K562 (cell line): ENCODE results near the gene MAP4K5. TPM values are rescaled to one million over a fixed set of nuclear protein-coding genes. Genes with fewer than 3 reads are reported as not detected.

Experiments used
- ATAC-seq: fragments of 200-7000 bp; cut with Tn5 transposase; 3 replicates; pipeline ENCODE4 v1.9.1; 2020; ENCODE audit warnings: moderate library complexity
- BruUV-seq: library from RNA; stranded (reverse); fragments of 400-500 nt; replicated peaks from 2 replicates; lab custom pipeline; 2021; lab: Mats Ljungman, UMichigan
- CTCF ChIA-PET: fragments of 300-600 bp; formaldehyde crosslinking; extraction: SDS; loops from one replicate; lab custom pipeline; 2021; ENCODE audit warnings: low intra/inter-chr PET ratio; lab: Yijun Ruan, JAX
- POLR2A ChIA-PET: fragments of 300-600, 350-650 bp; sonication (Branson Sonifier 250); formaldehyde crosslinking; extraction: SDS; loops from one replicate; lab custom pipeline; 2021; ENCODE audit warnings: antibody characterized with exemption, inconsistent platforms; lab: Yijun Ruan, JAX
- DNase-seq, 4 experiments: peaks; one replicate each; pipeline versions ENCODE4 v3.0.0 to v3.0.0-alpha.2; 2011 to 2018; ENCODE audit warnings: low spot score in 3 of 4, mixed read lengths in 3 of 4; ENCODE audit errors: extremely low read depth in 1 of 4
- FAIRE-seq: peaks from 2 replicates; lab custom pipeline; 2011; peaks lifted over from hg19 to GRCh38; lab: Jason Lieb, UNC
- H2AFZ ChIP-seq: 2 replicates; pipeline ENCODE4 v1.6.0; 2011; ENCODE audit warnings: low read depth, low read length, control low read depth, inconsistent platforms
- H3K27ac ChIP-seq: fragments of 200-600 bp; 3 replicates; pipeline ENCODE4 v1.8.0; 2011; ENCODE audit warnings: low read depth, mild to moderate bottlenecking, control low read depth, inconsistent platforms, low read length, moderate library complexity, mixed read lengths; ENCODE audit errors: extremely low read depth
- H3K27me3 ChIP-seq, 2 experiments: fragments of 300-600 bp in 1 of 2; 2 replicates in 1 of 2; 3 replicates in 1 of 2; pipeline versions ENCODE4 v1.6.0 to v1.8.0; 2011; ENCODE audit warnings: inconsistent platforms in 2 of 2, low read length in 2 of 2, mild to moderate bottlenecking in 1 of 2, mixed read lengths in 1 of 2, moderate library complexity in 1 of 2; ENCODE audit not compliant: control insufficient read depth in 2 of 2, insufficient read depth in 2 of 2
- H3K36me3 ChIP-seq: fragments of 300-600 bp; 3 replicates; pipeline ENCODE4 v1.8.0; 2011; ENCODE audit warnings: mild to moderate bottlenecking, low read length, inconsistent platforms; ENCODE audit not compliant: control insufficient read depth, insufficient read depth
- H3K4me1 ChIP-seq, 2 experiments: fragments of 200-600 bp in 1 of 2; replicated peaks in 1 of 2; 2 replicates in 1 of 2; 3 replicates in 1 of 2; pipeline versions ENCODE4 v1.5.1 to v1.8.0; 2011; ENCODE audit warnings: inconsistent platforms in 2 of 2, low read length in 2 of 2, mild to moderate bottlenecking in 1 of 2, mixed read lengths in 1 of 2, moderate library complexity in 1 of 2; ENCODE audit not compliant: control insufficient read depth in 2 of 2, insufficient read depth in 2 of 2
- H3K4me2 ChIP-seq: 2 replicates; pipeline ENCODE4 v1.6.1; 2011; ENCODE audit warnings: low read length, control low read depth, inconsistent platforms, mixed read lengths; ENCODE audit not compliant: insufficient read depth
- H3K4me3 ChIP-seq: fragments of 200-600 bp; sonication (generic), shearing (Covaris generic); 2 replicates; pipeline ENCODE4 v1.5.1; 2016; ENCODE audit warnings: control low read depth, inconsistent platforms
- H3K79me2 ChIP-seq: fragments of 200-600 bp; 3 replicates; pipeline ENCODE4 v1.8.0; 2011; ENCODE audit warnings: low read length, inconsistent platforms; ENCODE audit not compliant: control insufficient read depth, insufficient read depth
- H3K9ac ChIP-seq, 2 experiments: 2 replicates each; pipeline versions ENCODE4 v1.6.0 to v1.6.1; 2011; ENCODE audit warnings: low read depth in 2 of 2, low read length in 2 of 2, control low read depth in 1 of 2, inconsistent platforms in 1 of 2, mild to moderate bottlenecking in 1 of 2, mixed read lengths in 1 of 2; ENCODE audit not compliant: insufficient read depth in 1 of 2
- H3K9me1 ChIP-seq: one replicate; pipeline ENCODE4 v1.6.0; 2011; ENCODE audit warnings: inconsistent platforms, mild to moderate bottlenecking, low read length, moderate library complexity; ENCODE audit not compliant: control insufficient read depth, insufficient read depth
- H3K9me3 ChIP-seq: replicated peaks from 2 replicates; pipeline ENCODE4 v1.5.1; 2011; ENCODE audit warnings: low read depth, low read length, inconsistent platforms; ENCODE audit not compliant: control insufficient read depth, insufficient read depth
- H4K20me1 ChIP-seq: replicated peaks from 2 replicates; pipeline ENCODE4 v1.6.1; 2011; ENCODE audit warnings: low read length, inconsistent platforms, mixed read lengths; ENCODE audit not compliant: control insufficient read depth, insufficient read depth
- CREB1 ChIP-seq, 2 experiments: sonication (generic) in 1 of 2; formaldehyde crosslinking in 1 of 2; IDR thresholded peaks; 2 replicates each; pipeline versions ENCODE4 v1.6.1 to v1.8.0; 2012 to 2022; ENCODE audit warnings: inconsistent platforms in 1 of 2, mild to moderate bottlenecking in 1 of 2, missing genetic modification reagents in 1 of 2, moderate library complexity in 1 of 2
- E2F4 ChIP-seq: sonication (generic); formaldehyde crosslinking; IDR thresholded peaks from 2 replicates; pipeline ENCODE4 v1.8.0; 2022; ENCODE audit warnings: mild to moderate bottlenecking, low read depth, missing genetic modification reagents
- RBM17 ChIP-seq: fragments of 200-400 bp; formaldehyde crosslinking; IDR thresholded peaks from 2 replicates; pipeline ENCODE4 v1.6.1; 2017; ENCODE audit warnings: low read depth, mild to moderate bottlenecking, low read length, borderline replicate concordance
- SMARCA4 ChIP-seq: fragments of 450-650 bp; IDR thresholded peaks from 2 replicates; pipeline ENCODE4 v1.6.1; 2016
- SRSF3 ChIP-seq: fragments of 200-400 bp; formaldehyde crosslinking; IDR thresholded peaks from 2 replicates; pipeline ENCODE4 v1.6.1; 2016; ENCODE audit warnings: mild to moderate bottlenecking, low read length, moderate library complexity; ENCODE audit not compliant: insufficient read depth
- THAP12 ChIP-seq: fragments of 250-450 bp; sonication (Bioruptor Pico); IDR thresholded peaks from 2 replicates; pipeline ENCODE4 v1.9.0; 2021; ENCODE audit warnings: mild to moderate bottlenecking, inconsistent platforms
- ZBED1 ChIP-seq: IDR thresholded peaks from 2 replicates; pipeline ENCODE4 v1.6.1; 2014
- WGBS: fragments of 100-300 bp; shearing (Covaris generic); methylation state at CpG from one replicate; pipeline ENCODE4 v1.1.6; 2016; ENCODE audit warnings: low coverage, mixed read lengths; ENCODE audit not compliant: insufficient coverage; ENCODE audit errors: missing lambda C conversion rate; 5-methylcytosine and 5-hydroxymethylcytosine counted together
- in situ Hi-C: fragments of 300-500 bp; cut with MboI; formaldehyde crosslinking; loops from 4 replicates; pipeline ENCODE4 v1.15.0; 2018; ENCODE audit warnings: inconsistent platforms, mixed read lengths
- intact Hi-C: fragments of 100-400 bp; cut with micrococcal nuclease; formaldehyde crosslinking; loops from 2 replicates; pipeline ENCODE4 v1.14.2; 2022
- polyA plus RNA-seq, 8 experiments: library from polyadenylated mRNA; depleted of rRNA in 4 of 8; stranded (reverse) in 5 of 8; unstranded in 3 of 8; fragments of >200 nt; fragmentation: Nextera tagmentation in 2 of 8; fragmentation: Illumina TruSeq in 1 of 8; extraction: Ambion mirVana in 2 of 8; extraction: Trizol in 1 of 8; gene quantifications; 2 replicates each; pipeline versions ENCODE4 v1.2.1 to v1.2.3, GENCODE V29; 2011 to 2014; ENCODE audit warnings: inconsistent platforms in 1 of 8, missing spikeins in 1 of 8
- total RNA-seq, 7 experiments: library from RNA; depleted of rRNA in 6 of 7; stranded (reverse); fragments of >200 nt in 6 of 7; fragmentation: Illumina TruSeq in 2 of 7; extraction: Trizol in 2 of 7; gene quantifications; 2 replicates each; pipeline versions ENCODE4 v1.2.1 to v1.2.3, GENCODE V29; 2011 to 2021; ENCODE audit warnings: low replicate concordance in 1 of 7

The MAP4K5 gene
- total and polyA plus RNA-seq, 9 of the 15 experiments (the other 6 are each of a cell fraction or from before 2014, with no cell fraction given), result 5.9 to 29.4 (median 18.0) TPM

GRCh38 chr14:50560931-50561285 lies 28.5 kb upstream of the MAP4K5 start:
- H3K9me1 ChIP-seq, result no peaks in the 10 kb centered on the region
- peak overlapping the region; percentile 59; the same call in 1 of the 2 replicates for H2AFZ ChIP-seq
- POLR2A ChIA-PET, result no interaction called here
- H3K9me3 ChIP-seq, result no peaks in the 10 kb centered on the region
- DNase-seq, result peak in 3 of 4 experiments; percentile 5 to 20 (median 7)
- no peak overlapping the region for H3K9ac ChIP-seq
- no peaks in the 10 kb centered on the region for H3K36me3 ChIP-seq
- intact Hi-C loops, result no loop called here
- no peaks in the 10 kb centered on the region for H3K79me2 ChIP-seq
- H3K4me1 ChIP-seq, result peaks cover 0 to 13% of the 10 kb centered on the region in 2 experiments; a peak in 2 of 5 replicates
- 1% methylated on average over 13 of the region's 21 CpGs for WGBS
- peak overlapping the region; percentile 38 for H3K4me3 ChIP-seq
- no peak for TF ChIP-seq CREB1 (IDR thresholded peaks at IDR 0.05)
- no peak for TF ChIP-seq CREB1 (CRISPR knock-in tag; IDR thresholded peaks at IDR 0.05)
- no peak for TF ChIP-seq ZBED1
- TF ChIP-seq SMARCA4, result no peak
- no peak for TF ChIP-seq THAP12 (CRISPR knock-in tag)
- no peak for TF ChIP-seq SRSF3
- TF ChIP-seq RBM17, result no peak
- TF ChIP-seq E2F4, result no peak
- no peaks in the 10 kb centered on the region for H4K20me1 ChIP-seq
- in situ Hi-C loops, result no loop called here
- no peak overlapping the region for H3K27ac ChIP-seq
- CTCF ChIA-PET, result no interaction called here
- peaks cover 14 to 30% of the 10 kb centered on the region in 2 experiments for H3K27me3 ChIP-seq
- no peak for FAIRE-seq
- BruUV-seq, result no TSS peak
- H3K4me2 ChIP-seq, result peak overlapping the region; percentile 74
- peak; percentile 66 for ATAC-seq
